Lung (tissue), 12 donors: Measurements from ENCODE around the gene C1RL. TPM values are rescaled to one million over a fixed set of nuclear protein-coding genes. Genes with fewer than 3 reads are reported as not detected.

ENCODE experiments used
- ATAC-seq: fragments of 200-7000 bp; cut with Tn5 transposase; one replicate; pipeline ENCODE4 v1.9.1; 2020; ENCODE audit warnings: moderate number of reproducible peaks; ENCODE audit not compliant: insufficient read depth, low FRiP score
- DNase-seq, 3 donors: peaks; one replicate each; pipeline ENCODE4 v3.0.0-alpha.2; 2013 to 2017
- H3K27ac ChIP-seq, 2 donors: one replicate each; pipeline ENCODE4 v1.5.1; 2013; ENCODE audit warnings: mild to moderate bottlenecking in 2 of 2, moderate library complexity in 2 of 2, control low read depth in 1 of 2, inconsistent platforms in 1 of 2, low read depth in 1 of 2, low read length in 1 of 2
- H3K27me3 ChIP-seq, 3 donors: one replicate each; pipeline ENCODE4 v1.5.1; 2013; ENCODE audit warnings: low read length in 2 of 3; ENCODE audit not compliant: control insufficient read depth in 3 of 3, insufficient read depth in 3 of 3
- H3K36me3 ChIP-seq, 4 donors: one replicate each; pipeline ENCODE4 v1.5.1; 2013; ENCODE audit warnings: low read length in 4 of 4, mild to moderate bottlenecking in 1 of 4, moderate library complexity in 1 of 4; ENCODE audit not compliant: control insufficient read depth in 4 of 4, insufficient read depth in 4 of 4
- H3K4me1 ChIP-seq, 5 donors: one replicate each; pipeline ENCODE4 v1.5.1; 2013; ENCODE audit warnings: low read length in 5 of 5, mild to moderate bottlenecking in 2 of 5, moderate library complexity in 1 of 5; ENCODE audit not compliant: control insufficient read depth in 5 of 5, insufficient read depth in 5 of 5
- H3K4me3 ChIP-seq: one replicate; pipeline ENCODE4 v1.5.1; 2013; ENCODE audit warnings: mild to moderate bottlenecking, control low read depth, moderate library complexity
- H3K9ac ChIP-seq, 2 donors: one replicate each; pipeline ENCODE4 v1.5.1; 2013; ENCODE audit warnings: low read length in 2 of 2, control low read depth in 1 of 2; ENCODE audit not compliant: insufficient read depth in 1 of 2
- H3K9me3 ChIP-seq, 4 donors: one replicate each; pipeline ENCODE4 v1.5.1; 2013; ENCODE audit warnings: low read length in 3 of 4, mild to moderate bottlenecking in 1 of 4, moderate library complexity in 1 of 4; ENCODE audit not compliant: control insufficient read depth in 4 of 4, insufficient read depth in 3 of 4
- WGBS, 2 donors: extraction: QIAGEN DNeasy Blood & Tissue Kit; methylation state at CpG; one replicate each; pipeline ENCODE4 v1.1.7; 2013; 5-methylcytosine and 5-hydroxymethylcytosine counted together
- polyA plus RNA-seq, 2 donors: library from polyadenylated mRNA; stranded (reverse); fragments of 200-250 nt; gene quantifications; one replicate each; pipeline ENCODE4 v1.2.1, GENCODE V29; 2013
- total RNA-seq, 2 donors: library from RNA; depleted of rRNA in 1 of 2; stranded (reverse); fragments of >200 nt in 1 of 2; gene quantifications; one replicate each; pipeline ENCODE4 v1.2.1, GENCODE V29; 2014 to 2021
- TF ChIP-seq, protein P1 (sequence below): IDR thresholded peaks from 2 replicates; pipeline ENCODE4 v1.5.1; 2012; ENCODE audit warnings: mild to moderate bottlenecking; ENCODE audit errors: control extremely low read depth, extremely low read depth
- donor health status: control.
- donor health status: control.
- donor health status: Bipolar disorder and iron deficiency.
- donor health status: healthy.
- donor health status: DM: yes; HTN: yes; CAD: no.

The C1RL gene
- total and polyA plus RNA-seq, 4 donors: 60.5 to 116 (median 86.5) TPM

- no peak for DNase-seq
- Histone ChIP-seq H3K27me3 (no peaks in the 10 kb centered on the region), H3K4me1 (peaks cover 0 to 23% (median 3%) of the 10 kb centered on the region in 5 donors), H3K9me3 (no peaks in the 10 kb centered on the region), H3K27ac (peak overlapping the region in 1 of 2 donors; percentile 59), H3K9ac (no peak overlapping the region), H3K36me3 (peaks cover 0 to 12% (median 0%) of the 10 kb centered on the region in 4 donors), H3K4me3 (peak overlapping the region; percentile 24)
- 79 to 86% methylated on average over 23 of the region's 24 CpGs for WGBS, 2 donors
- TF ChIP-seq, protein P1, sequence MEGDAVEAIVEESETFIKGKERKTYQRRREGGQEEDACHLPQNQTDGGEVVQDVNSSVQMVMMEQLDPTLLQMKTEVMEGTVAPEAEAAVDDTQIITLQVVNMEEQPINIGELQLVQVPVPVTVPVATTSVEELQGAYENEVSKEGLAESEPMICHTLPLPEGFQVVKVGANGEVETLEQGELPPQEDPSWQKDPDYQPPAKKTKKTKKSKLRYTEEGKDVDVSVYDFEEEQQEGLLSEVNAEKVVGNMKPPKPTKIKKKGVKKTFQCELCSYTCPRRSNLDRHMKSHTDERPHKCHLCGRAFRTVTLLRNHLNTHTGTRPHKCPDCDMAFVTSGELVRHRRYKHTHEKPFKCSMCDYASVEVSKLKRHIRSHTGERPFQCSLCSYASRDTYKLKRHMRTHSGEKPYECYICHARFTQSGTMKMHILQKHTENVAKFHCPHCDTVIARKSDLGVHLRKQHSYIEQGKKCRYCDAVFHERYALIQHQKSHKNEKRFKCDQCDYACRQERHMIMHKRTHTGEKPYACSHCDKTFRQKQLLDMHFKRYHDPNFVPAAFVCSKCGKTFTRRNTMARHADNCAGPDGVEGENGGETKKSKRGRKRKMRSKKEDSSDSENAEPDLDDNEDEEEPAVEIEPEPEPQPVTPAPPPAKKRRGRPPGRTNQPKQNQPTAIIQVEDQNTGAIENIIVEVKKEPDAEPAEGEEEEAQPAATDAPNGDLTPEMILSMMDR: no peak
- ATAC-seq: no peak
Observed at GRCh38 chr12:7156259-7157197, 47.5 kb upstream of the C1RL start.

DNA sequence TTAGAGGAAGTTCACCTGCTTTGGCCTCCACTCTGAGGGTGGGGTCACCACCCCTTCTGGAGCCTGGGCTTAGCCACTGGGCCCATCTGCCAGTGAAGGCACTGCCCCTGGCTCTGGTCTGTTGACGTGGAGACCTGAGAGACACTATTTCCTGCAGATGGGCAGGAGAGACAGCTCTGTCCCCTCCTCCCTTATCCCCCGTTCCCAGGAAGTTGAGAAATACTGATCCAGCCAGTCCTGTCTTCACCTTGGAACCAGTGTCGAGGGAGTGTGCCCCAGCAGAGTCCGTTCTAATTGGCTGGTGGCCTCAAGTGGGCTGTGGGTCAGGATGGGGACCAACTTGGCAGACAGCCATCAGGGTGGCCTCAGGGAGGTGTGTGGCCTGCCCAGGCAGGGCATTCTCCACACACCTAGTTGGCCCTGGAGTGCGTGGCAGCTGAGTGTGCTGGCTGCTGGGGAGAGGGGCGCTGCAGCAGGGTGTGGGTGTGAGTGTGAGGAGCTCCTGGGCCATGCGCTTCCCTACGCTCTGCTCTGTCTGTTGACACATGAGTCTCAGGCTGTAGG, 46.5 kb upstream of the C1RL start:
- no peaks in the 10 kb centered on the region for H3K27me3 ChIP-seq
- no peak overlapping the region for H3K4me3 ChIP-seq

DNA sequence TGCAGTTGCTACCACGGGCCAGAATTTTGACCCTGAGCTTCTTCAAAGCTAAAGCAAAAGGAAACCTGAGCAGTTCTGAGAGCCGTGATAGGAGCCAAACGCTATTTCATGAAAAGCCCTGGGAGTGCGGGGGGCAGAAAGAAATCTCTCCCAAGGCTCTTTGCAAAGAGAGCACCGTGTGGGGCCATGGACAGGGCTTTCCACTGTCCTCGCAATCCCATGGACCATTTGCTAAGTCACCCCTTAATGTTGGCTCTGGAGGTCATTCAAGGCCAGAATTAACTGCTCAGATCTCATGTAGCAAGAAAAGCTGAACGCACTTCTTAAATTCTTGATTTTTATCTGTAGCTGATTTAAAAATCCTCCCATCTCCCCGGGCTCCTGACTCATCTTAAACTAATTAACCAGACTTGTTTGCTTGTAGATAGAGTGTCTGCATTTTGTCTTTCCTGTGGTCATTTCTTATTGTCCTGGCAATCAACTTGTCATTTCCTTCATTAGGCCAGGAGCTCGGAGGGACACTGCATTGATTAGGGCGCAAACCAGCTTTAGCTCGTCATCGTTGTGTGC, 46.0 kb upstream of the C1RL start:
- WGBS, 2 donors: 75 to 84% methylated on average over 12 of the region's 12 CpGs
- DNase-seq (no peak), ATAC-seq (no peak)
- H3K4me1 ChIP-seq: peaks cover 0 to 23% (median 7%) of the 10 kb centered on the region in 5 donors
- peaks cover 0 to 15% (median 8%) of the 10 kb centered on the region in 4 donors for H3K36me3 ChIP-seq
- TF ChIP-seq, protein P1: no peak
- H3K4me3 ChIP-seq: no peak overlapping the region
- H3K9ac ChIP-seq: no peak overlapping the region
- H3K9me3 ChIP-seq: no peaks in the 10 kb centered on the region
- H3K27ac ChIP-seq: peak overlapping the region in 1 of 2 donors; percentile 59
- no peaks in the 10 kb centered on the region for H3K27me3 ChIP-seq

More for the DNA sequence above, 46.5 kb upstream of the C1RL start:
- peaks cover 0 to 23% (median 7%) of the 10 kb centered on the region in 5 donors for H3K4me1 ChIP-seq
- H3K9ac ChIP-seq: no peak overlapping the region
- peaks cover 0 to 15% (median 7%) of the 10 kb centered on the region in 4 donors for H3K36me3 ChIP-seq
- no peaks in the 10 kb centered on the region for H3K9me3 ChIP-seq
- WGBS, 2 donors: 66 to 71% methylated on average over 8 of the region's 8 CpGs
- H3K27ac ChIP-seq: peak overlapping the region in 1 of 2 donors; percentile 59
- peak; percentile 69 for ATAC-seq
- DNase-seq: peak; percentile 48 to 76 (median 73)
- TF ChIP-seq, protein P1: no peak
